Esophagus muscularis mucosa (tissue), 4 donors: Measurements from ENCODE around the gene PLCH2. TPM values are rescaled to one million over a fixed set of nuclear protein-coding genes. Genes with fewer than 3 reads are reported as not detected.

ENCODE experiments used
- DNase-seq: peaks from one replicate; pipeline ENCODE4 v3.0.0-alpha.2; 2017; ENCODE audit errors: extremely low spot score
- H3K27ac ChIP-seq, 4 donors: fragments of 200-600 bp; sonication (generic); replicated peaks in 1 of 4; 1 replicate in 3 of 4; 2 replicates in 1 of 4; pipeline ENCODE4 v1.5.1; 2016 to 2019; ENCODE audit warnings: mild to moderate bottlenecking in 1 of 4
- H3K27me3 ChIP-seq, 4 donors: fragments of 200-600 bp; sonication (generic); one replicate each; pipeline versions ENCODE4 v1.5.1 to v1.6.0; 2016 to 2019
- H3K36me3 ChIP-seq, 4 donors: fragments of 200-600 bp; sonication (generic); one replicate each; pipeline ENCODE4 v1.5.1; 2016 to 2019
- H3K4me1 ChIP-seq, 4 donors: fragments of 200-600 bp; sonication (generic); one replicate each; pipeline ENCODE4 v1.5.1; 2016 to 2019
- H3K4me3 ChIP-seq, 4 donors: fragments of 200-600 bp; sonication (generic); 1 replicate in 2 of 4; 2 replicates in 2 of 4; pipeline ENCODE4 v1.5.1; 2016 to 2019; ENCODE audit warnings: mild to moderate bottlenecking in 4 of 4, moderate library complexity in 1 of 4
- H3K9me3 ChIP-seq, 4 donors: fragments of 200-600 bp; sonication (generic); 1 replicate in 3 of 4; 2 replicates in 1 of 4; pipeline ENCODE4 v1.5.1; 2016 to 2019
- CTCF ChIP-seq, 3 experiments: fragments of 200-600 bp in 2 of 3; fragments of 450-650 bp in 1 of 3; sonication (generic) in 2 of 3; IDR thresholded peaks; one replicate each; pipeline ENCODE4 v1.5.1; 2017 to 2019; ENCODE audit warnings: antibody characterized with exemption in 3 of 3, mild to moderate bottlenecking in 2 of 3, moderate library complexity in 1 of 3
- EP300 ChIP-seq: sonication (generic); formaldehyde crosslinking; IDR thresholded peaks from one replicate; pipeline ENCODE4 v1.6.1; 2017; ENCODE audit warnings: antibody characterized with exemption
- POLR2A ChIP-seq: fragments of 450-650 bp; IDR thresholded peaks from one replicate; pipeline ENCODE4 v1.6.1; 2017; ENCODE audit warnings: antibody characterized with exemption, moderate library complexity, mild to moderate bottlenecking, low read depth
- POLR2AphosphoS5 ChIP-seq, 2 donors: sonication (generic); formaldehyde crosslinking; IDR thresholded peaks; one replicate each; pipeline ENCODE4 v1.6.1; 2017; ENCODE audit warnings: antibody characterized with exemption in 2 of 2
- WGBS: methylation state at CpG from one replicate; pipeline ENCODE4 v1.1.5; 2018; 5-methylcytosine and 5-hydroxymethylcytosine counted together
- intact Hi-C: fragments of 100-400 bp; cut with DNase I; formaldehyde crosslinking; loops from one replicate; pipeline ENCODE4 v1.15.1; 2023
- total RNA-seq, 4 donors: library from RNA; depleted of rRNA; stranded (reverse); fragments of >200 nt; gene quantifications; one replicate each; pipeline versions ENCODE4 v1.1.0 to v1.2.1, GENCODE V29; 2016

PLCH2 gene
- total RNA-seq, 4 donors from 2014 or later: 0.06 to 0.42 (median 0.26) TPM

- intact Hi-C loops: no loop called here
- Histone ChIP-seq H3K27ac (no peak overlapping the region), H3K36me3 (no peaks in the 10 kb centered on the region), H3K27me3 (peaks cover 0 to 11% (median 0%) of the 10 kb centered on the region in 4 donors), H3K4me1 (no peaks in the 10 kb centered on the region), H3K9me3 (no peaks in the 10 kb centered on the region), H3K4me3 (no peak overlapping the region)
- no CpG with 5 or more reads among the region's 11 CpGs for WGBS
- TF ChIP-seq POLR2AphosphoS5 (IDR thresholded peaks at IDR 0.05) (no peak), CTCF (IDR thresholded peaks at IDR 0.05) (no peak), EP300 (no peak), POLR2A (no peak)
- no peak for DNase-seq
These were observed 6.5 kb downstream of the PLCH2 start for GRCh38 chr1:2482588-2482987.

GRCh38 chr1:2483026-2483425, 6.9 kb downstream of the PLCH2 start:
- no peaks in the 10 kb centered on the region for H3K4me1 ChIP-seq
- no peak for DNase-seq
- no peaks in the 10 kb centered on the region for H3K36me3 ChIP-seq
- intact Hi-C loops: no loop called here
- no peak overlapping the region for H3K27ac ChIP-seq
- no peak overlapping the region for H3K4me3 ChIP-seq
- TF ChIP-seq EP300 (no peak), POLR2A (no peak), CTCF (IDR thresholded peaks at IDR 0.05) (no peak), POLR2AphosphoS5 (IDR thresholded peaks at IDR 0.05) (no peak)
- 76% methylated on average over 13 of the region's 13 CpGs for WGBS
- H3K27me3 ChIP-seq: peaks cover 0 to 7% (median 0%) of the 10 kb centered on the region in 4 donors
- peaks cover 0 to 3% (median 0%) of the 10 kb centered on the region in 4 donors for H3K9me3 ChIP-seq

- Histone ChIP-seq H3K4me1 (no peaks in the 10 kb centered on the region), H3K36me3 (no peaks in the 10 kb centered on the region), H3K4me3 (no peak overlapping the region), H3K9me3 (peaks cover 0 to 12% (median 5%) of the 10 kb centered on the region in 4 donors), H3K27ac (no peak overlapping the region), H3K27me3 (no peaks in the 10 kb centered on the region)
- 79% methylated on average over 9 of the region's 16 CpGs for WGBS
- DNase-seq: no peak
- no peak for TF ChIP-seq CTCF (IDR thresholded peaks at IDR 0.05)
- TF ChIP-seq EP300: no peak
- TF ChIP-seq POLR2A: no peak
- TF ChIP-seq POLR2AphosphoS5 (IDR thresholded peaks at IDR 0.05): no peak
- intact Hi-C loops: no loop called here
These were observed 7.9 kb downstream of the PLCH2 start for GRCh38 chr1:2483970-2484369.

GRCh38 chr1:2486041-2486440, 10.0 kb downstream of the PLCH2 start:
- no peak for TF ChIP-seq POLR2A
- TF ChIP-seq CTCF (IDR thresholded peaks at IDR 0.05): no peak
- no peaks in the 10 kb centered on the region for H3K36me3 ChIP-seq
- peaks cover 0 to 17% (median 11%) of the 10 kb centered on the region in 4 donors for H3K9me3 ChIP-seq
- H3K27me3 ChIP-seq: peaks cover 0 to under 1% (median 0%) of the 10 kb centered on the region in 4 donors
- intact Hi-C loops: no loop called here
- no peak overlapping the region for H3K4me3 ChIP-seq
- DNase-seq: no peak
- no peak overlapping the region for H3K27ac ChIP-seq
- WGBS: no CpG with 5 or more reads among the region's 4 CpGs
- H3K4me1 ChIP-seq: no peaks in the 10 kb centered on the region

GRCh38 chr1:2486558-2486957, 10.5 kb downstream of the PLCH2 start:
- Histone ChIP-seq H3K36me3 (no peaks in the 10 kb centered on the region), H3K9me3 (peaks cover 0 to 17% (median 11%) of the 10 kb centered on the region in 4 donors), H3K4me1 (no peaks in the 10 kb centered on the region), H3K27me3 (peaks cover 0 to 4% (median 0%) of the 10 kb centered on the region in 4 donors), H3K4me3 (no peak overlapping the region), H3K27ac (no peak overlapping the region)
- intact Hi-C loops: no loop called here
- 94% methylated on average over 5 of the region's 9 CpGs for WGBS
- no peak for DNase-seq
- TF ChIP-seq CTCF (IDR thresholded peaks at IDR 0.05): no peak
- no peak for TF ChIP-seq POLR2A
- no peak for TF ChIP-seq EP300
- no peak for TF ChIP-seq POLR2AphosphoS5 (IDR thresholded peaks at IDR 0.05)
